Choroid plexus epithelial cell (primary cell): ENCODE measurements around the gene BAG1.

Source experiments
- DNase-seq: peaks from one replicate; pipeline ENCODE4 v3.0.0-alpha.2; 2010; ENCODE audit warnings: low read depth
- H3K4me3 ChIP-seq: 2 replicates; pipeline ENCODE4 v1.5.1; 2011; ENCODE audit warnings: low read depth, mild to moderate bottlenecking, control low read depth, low read length, moderate library complexity
- TF ChIP-seq, protein P1 (sequence below): conservative IDR thresholded peaks from 2 replicates; pipeline ENCODE4 v1.5.1; 2011; ENCODE audit warnings: low read depth, mild to moderate bottlenecking, control low read depth, inconsistent platforms, low read length, moderate library complexity

Gene BAG1

DNA sequence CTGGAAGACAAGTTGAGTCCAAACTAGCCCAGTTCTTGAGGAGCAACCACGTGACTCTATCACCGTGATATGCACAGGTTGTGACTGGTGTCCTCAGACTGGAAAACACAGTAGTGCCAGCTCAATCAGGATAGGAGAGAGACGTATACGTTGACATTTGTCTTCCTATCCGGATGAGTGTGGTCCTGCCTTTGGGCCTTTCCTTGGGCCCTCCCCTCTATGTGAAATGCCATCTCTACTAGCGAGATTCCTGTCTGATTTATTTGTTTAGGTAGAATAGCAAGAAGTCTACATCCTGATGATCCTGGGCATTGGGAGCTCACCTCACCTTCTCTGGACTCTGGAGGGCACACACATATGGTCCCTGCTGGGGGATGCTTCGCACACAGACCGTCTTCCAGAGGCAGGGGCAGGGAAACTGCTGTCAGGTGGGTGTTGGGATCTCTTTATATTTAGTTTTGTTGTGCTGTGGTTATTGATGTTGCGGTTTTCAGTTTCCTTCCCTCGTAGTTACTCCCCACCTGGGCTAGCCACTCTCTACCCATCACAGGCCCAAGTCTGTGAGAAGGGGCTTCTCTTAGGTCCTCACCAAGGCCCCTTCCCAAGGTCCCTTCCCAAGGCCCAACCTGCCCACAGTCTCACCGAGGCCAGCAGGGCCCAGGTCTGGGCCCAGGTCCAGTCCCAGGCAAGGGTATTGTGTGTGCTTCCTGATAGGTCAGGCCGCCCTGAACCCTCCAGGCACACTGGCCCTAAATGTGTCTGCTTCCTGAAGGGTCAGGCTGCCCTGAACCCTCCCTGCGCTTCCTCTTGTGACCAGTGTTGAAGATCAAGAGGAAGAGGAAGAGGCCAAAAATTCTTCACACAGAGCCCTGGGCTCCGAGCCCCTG is 43.6 kb downstream of the BAG1 start:
- H3K4me3 ChIP-seq, result no peak overlapping the region
- no peak for DNase-seq
- TF ChIP-seq, protein P1, sequence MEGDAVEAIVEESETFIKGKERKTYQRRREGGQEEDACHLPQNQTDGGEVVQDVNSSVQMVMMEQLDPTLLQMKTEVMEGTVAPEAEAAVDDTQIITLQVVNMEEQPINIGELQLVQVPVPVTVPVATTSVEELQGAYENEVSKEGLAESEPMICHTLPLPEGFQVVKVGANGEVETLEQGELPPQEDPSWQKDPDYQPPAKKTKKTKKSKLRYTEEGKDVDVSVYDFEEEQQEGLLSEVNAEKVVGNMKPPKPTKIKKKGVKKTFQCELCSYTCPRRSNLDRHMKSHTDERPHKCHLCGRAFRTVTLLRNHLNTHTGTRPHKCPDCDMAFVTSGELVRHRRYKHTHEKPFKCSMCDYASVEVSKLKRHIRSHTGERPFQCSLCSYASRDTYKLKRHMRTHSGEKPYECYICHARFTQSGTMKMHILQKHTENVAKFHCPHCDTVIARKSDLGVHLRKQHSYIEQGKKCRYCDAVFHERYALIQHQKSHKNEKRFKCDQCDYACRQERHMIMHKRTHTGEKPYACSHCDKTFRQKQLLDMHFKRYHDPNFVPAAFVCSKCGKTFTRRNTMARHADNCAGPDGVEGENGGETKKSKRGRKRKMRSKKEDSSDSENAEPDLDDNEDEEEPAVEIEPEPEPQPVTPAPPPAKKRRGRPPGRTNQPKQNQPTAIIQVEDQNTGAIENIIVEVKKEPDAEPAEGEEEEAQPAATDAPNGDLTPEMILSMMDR, result no peak

DNA sequence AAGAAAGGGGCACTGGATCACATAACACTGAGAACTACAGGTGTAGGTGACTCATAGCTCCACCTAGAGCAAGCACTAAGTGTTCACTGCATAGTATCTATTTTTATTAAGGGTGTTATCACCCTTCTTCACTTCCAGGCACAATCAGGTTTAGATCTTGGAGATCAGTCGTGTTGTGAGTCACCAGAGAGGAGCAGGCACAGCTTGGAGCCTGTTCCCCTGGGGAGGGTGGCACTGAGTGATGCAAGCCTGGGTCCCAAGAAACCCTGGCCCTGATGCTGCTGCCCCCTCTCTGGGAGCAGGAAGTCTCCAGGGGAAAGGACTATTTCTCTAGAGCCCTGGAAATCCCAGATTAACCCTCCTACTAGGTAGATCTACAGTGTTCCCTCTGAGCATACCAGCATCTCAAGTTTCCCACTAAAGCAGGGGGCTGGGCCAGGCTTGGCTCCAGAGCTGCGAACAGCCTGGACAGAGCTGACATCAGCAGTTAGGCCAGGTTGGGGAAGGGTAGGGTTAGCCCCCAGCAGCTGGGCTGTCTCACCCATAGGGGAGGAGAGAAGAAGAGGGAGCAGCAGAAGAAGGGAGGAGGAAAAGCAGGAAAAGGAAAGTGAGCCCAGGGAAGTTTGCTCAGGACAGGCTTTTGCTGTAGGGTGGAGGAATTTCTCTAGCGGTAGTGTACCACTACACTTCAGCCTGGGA is 52.7 kb downstream of the BAG1 start:
- TF ChIP-seq, protein P1, result no peak
- H3K4me3 ChIP-seq, result no peak overlapping the region
- DNase-seq, result peak; percentile 61

DNA sequence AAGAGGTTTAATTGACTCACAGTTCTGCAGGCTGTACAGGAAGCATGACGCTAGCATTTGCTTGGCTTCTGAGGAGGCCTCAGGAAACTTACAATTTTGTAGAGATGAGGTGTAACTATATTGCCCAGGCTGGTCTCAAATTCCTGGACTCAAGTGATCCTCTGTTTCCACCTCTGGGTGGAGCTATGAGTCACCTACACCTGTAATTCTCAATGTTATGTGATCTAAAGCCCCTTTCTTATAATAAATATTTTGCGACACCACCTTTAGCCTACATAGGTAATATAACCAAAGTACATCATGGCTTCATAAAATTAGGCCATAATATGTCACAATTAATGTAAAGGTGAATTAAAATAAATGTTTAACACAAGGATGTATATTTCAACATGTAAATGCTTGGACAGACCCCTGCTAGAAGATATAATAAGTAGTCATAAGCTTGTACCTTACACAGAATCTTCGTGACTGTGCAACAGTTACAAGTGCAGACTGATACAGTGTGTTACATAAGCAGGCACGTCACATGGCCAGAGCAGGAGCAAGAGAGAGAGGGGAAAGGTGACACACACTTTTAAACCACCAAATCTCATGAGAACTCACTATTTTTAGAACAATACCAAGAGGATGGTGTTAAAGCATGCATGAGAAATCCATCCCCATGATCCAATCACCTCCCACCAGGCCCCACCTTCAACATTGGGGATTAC is 54.3 kb downstream of the BAG1 start:
- DNase-seq, result no peak
- TF ChIP-seq, protein P1, result no peak
- no peak overlapping the region for H3K4me3 ChIP-seq

DNA sequence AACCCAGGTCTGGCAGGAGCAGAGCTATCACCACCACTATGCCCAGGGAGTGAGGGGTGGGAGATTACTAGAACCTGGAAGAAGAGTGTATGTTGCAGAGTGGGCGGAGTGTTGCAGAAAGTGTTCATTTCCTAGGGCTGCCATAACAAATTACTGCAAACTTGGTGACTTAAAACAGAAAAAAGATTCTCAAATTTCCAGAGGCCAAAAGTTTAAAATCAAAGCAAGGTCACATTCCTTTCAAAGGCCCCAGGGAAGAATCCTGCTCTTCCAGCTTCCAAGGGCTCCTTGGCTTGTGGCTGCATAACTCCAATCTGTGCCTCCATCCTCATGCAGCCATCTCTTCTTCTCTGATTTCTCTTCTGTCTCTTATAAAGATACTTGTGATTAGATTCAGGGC is 55.1 kb downstream of the BAG1 start:
- no peak overlapping the region for H3K4me3 ChIP-seq

DNA sequence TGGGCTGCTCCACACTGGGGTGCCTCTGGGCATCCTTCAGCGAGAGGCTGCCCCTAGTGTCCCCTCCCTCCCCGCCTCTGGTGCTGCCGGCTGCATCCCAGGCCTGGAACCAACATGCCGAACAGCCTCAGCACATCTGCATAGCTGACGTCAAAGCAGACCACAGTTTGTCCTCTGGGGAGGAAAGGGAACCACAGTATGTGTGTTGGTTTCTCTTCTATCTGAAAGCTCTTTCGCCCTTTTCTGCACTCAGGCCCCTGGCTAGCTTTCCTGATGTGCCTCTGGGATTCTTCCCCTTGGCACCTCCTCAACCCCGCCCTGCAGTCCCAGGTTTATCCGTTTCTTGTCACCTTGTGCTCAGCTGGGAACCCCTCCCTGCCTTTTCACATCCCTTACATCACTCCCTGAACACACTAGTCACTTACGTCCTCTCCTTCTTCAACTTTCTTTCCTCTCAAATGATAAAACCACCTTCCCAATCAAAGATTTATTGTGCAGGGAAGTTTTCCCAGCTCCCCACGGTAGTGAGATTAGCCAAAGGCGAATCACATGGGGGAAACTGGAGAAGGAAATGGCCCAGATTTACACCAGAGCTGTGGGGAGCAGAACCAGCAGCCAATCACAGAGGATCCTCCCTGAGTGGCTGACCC is 61.8 kb downstream of the BAG1 start:
- TF ChIP-seq, protein P1, result peak; percentile 9
- no peak overlapping the region for H3K4me3 ChIP-seq
- peak; percentile 91 for DNase-seq

More for the DNA sequence above, 55.1 kb downstream of the BAG1 start:
- no peak for DNase-seq
- TF ChIP-seq, protein P1, result no peak
